ENCODE measurements around the gene GAGE12E.
"Not testable (repeated sequence)": the region's sequence is repeated elsewhere in the genome, so short reads cannot be mapped to it uniquely, and the experiment has no call there.

GAGE12E gene

GRCh38 chrX:49550989-49551388, at the start of gene GAGE12E:
TSS of gene GAGE12E (plus strand) at chrX:49551289. CDS start at chrX:49552444, 1,155 bp downstream.
- not testable (repeated sequence) for H3K4me3 ChIP-seq (ENCODE audit: low read length in 2 of 2); H3K27ac ChIP-seq (ENCODE audit: low read depth in 2 of 2, low read length in 2 of 2); H3K9ac ChIP-seq (ENCODE audit: low read depth in 1 of 2, low read length in 2 of 2); H3K4me1 ChIP-seq (ENCODE audit: control insufficient read depth in 2 of 2, insufficient read depth in 2 of 2, low read length in 2 of 2); H3K9me3 ChIP-seq (ENCODE audit: control insufficient read depth in 2 of 2, low read length in 2 of 2); H3K36me3 ChIP-seq (ENCODE audit: control insufficient read depth in 2 of 2, insufficient read depth in 2 of 2, low read length in 2 of 2); H3K27me3 ChIP-seq (ENCODE audit: control insufficient read depth in 2 of 2, insufficient read depth in 2 of 2, low read length in 2 of 2)

DNA sequence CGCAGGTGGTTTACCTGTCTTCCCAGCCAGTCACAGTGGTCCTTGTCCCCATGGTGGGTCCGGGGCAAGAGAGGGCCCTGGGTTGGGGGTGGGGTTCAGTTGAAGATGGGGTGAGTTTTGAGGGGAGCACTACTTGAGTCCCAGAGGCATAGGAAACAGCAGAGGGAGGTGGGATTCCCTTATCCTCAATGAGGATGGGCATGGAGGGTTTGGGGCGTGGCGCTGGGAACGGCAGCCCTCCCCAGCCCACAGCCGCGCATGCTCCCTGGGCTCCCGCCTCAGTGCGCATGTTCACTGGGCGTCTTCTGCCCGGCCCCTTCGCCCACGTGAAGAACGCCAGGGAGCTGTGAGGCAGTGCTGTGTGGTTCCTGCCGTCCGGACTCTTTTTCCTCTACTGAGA, 19.2 kb upstream of the GAGE12E start, which contains the start of gene GAGE12C:
TSS of gene GAGE12C (plus strand) at position 301 of the 400 bp plus-strand sequence. CDS start 1,155 bp downstream, outside the sequence.
- H3K4me3 ChIP-seq (ENCODE audit: low read length in 2 of 2); H3K27me3 ChIP-seq (ENCODE audit: control insufficient read depth in 2 of 2, insufficient read depth in 2 of 2, low read length in 2 of 2); H3K4me1 ChIP-seq (ENCODE audit: control insufficient read depth in 2 of 2, insufficient read depth in 2 of 2, low read length in 2 of 2); H3K9ac ChIP-seq (ENCODE audit: low read depth in 1 of 2, low read length in 2 of 2); H3K27ac ChIP-seq (ENCODE audit: low read depth in 2 of 2, low read length in 2 of 2); H3K36me3 ChIP-seq (ENCODE audit: control insufficient read depth in 2 of 2, insufficient read depth in 2 of 2, low read length in 2 of 2); H3K9me3 ChIP-seq (ENCODE audit: control insufficient read depth in 2 of 2, low read length in 2 of 2): not testable (repeated sequence)

DNA sequence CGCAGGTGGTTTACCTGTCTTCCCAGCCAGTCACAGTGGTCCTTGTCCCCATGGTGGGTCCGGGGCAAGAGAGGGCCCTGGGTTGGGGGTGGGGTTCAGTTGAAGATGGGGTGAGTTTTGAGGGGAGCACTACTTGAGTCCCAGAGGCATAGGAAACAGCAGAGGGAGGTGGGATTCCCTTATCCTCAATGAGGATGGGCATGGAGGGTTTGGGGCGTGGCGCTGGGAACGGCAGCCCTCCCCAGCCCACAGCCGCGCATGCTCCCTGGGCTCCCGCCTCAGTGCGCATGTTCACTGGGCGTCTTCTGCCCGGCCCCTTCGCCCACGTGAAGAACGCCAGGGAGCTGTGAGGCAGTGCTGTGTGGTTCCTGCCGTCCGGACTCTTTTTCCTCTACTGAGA, 9.7 kb upstream of the GAGE12E start, which contains the start of gene GAGE12D:
TSS of gene GAGE12D (plus strand) at position 301 of the 400 bp plus-strand sequence. CDS start 1,155 bp downstream, outside the sequence.
- not testable (repeated sequence) for H3K9me3 ChIP-seq (ENCODE audit: control insufficient read depth in 2 of 2, low read length in 2 of 2); H3K4me1 ChIP-seq (ENCODE audit: control insufficient read depth in 2 of 2, insufficient read depth in 2 of 2, low read length in 2 of 2); H3K4me3 ChIP-seq (ENCODE audit: low read length in 2 of 2); H3K36me3 ChIP-seq (ENCODE audit: control insufficient read depth in 2 of 2, insufficient read depth in 2 of 2, low read length in 2 of 2); H3K9ac ChIP-seq (ENCODE audit: low read depth in 1 of 2, low read length in 2 of 2); H3K27me3 ChIP-seq (ENCODE audit: control insufficient read depth in 2 of 2, insufficient read depth in 2 of 2, low read length in 2 of 2); H3K27ac ChIP-seq (ENCODE audit: low read depth in 2 of 2, low read length in 2 of 2)

DNA sequence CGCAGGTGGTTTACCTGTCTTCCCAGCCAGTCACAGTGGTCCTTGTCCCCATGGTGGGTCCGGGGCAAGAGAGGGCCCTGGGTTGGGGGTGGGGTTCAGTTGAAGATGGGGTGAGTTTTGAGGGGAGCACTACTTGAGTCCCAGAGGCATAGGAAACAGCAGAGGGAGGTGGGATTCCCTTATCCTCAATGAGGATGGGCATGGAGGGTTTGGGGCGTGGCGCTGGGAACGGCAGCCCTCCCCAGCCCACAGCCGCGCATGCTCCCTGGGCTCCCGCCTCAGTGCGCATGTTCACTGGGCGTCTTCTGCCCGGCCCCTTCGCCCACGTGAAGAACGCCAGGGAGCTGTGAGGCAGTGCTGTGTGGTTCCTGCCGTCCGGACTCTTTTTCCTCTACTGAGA, 9.5 kb downstream of the GAGE12E start, which contains the start of gene GAGE12F:
TSS of gene GAGE12F (plus strand) at position 301 of the 400 bp plus-strand sequence. CDS start 1,155 bp downstream, outside the sequence.
- H3K36me3 ChIP-seq (ENCODE audit: control insufficient read depth in 2 of 2, insufficient read depth in 2 of 2, low read length in 2 of 2); H3K4me1 ChIP-seq (ENCODE audit: control insufficient read depth in 2 of 2, insufficient read depth in 2 of 2, low read length in 2 of 2); H3K27ac ChIP-seq (ENCODE audit: low read depth in 2 of 2, low read length in 2 of 2); H3K9ac ChIP-seq (ENCODE audit: low read depth in 1 of 2, low read length in 2 of 2); H3K4me3 ChIP-seq (ENCODE audit: low read length in 2 of 2); H3K27me3 ChIP-seq (ENCODE audit: control insufficient read depth in 2 of 2, insufficient read depth in 2 of 2, low read length in 2 of 2); H3K9me3 ChIP-seq (ENCODE audit: control insufficient read depth in 2 of 2, low read length in 2 of 2): not testable (repeated sequence)

- H3K9ac ChIP-seq (ENCODE audit: low read depth in 1 of 2, low read length in 2 of 2); H3K36me3 ChIP-seq (ENCODE audit: control insufficient read depth in 2 of 2, insufficient read depth in 2 of 2, low read length in 2 of 2); H3K27ac ChIP-seq (ENCODE audit: low read depth in 2 of 2, low read length in 2 of 2); H3K4me1 ChIP-seq (ENCODE audit: control insufficient read depth in 2 of 2, insufficient read depth in 2 of 2, low read length in 2 of 2); H3K9me3 ChIP-seq (ENCODE audit: control insufficient read depth in 2 of 2, low read length in 2 of 2); H3K4me3 ChIP-seq (ENCODE audit: low read length in 2 of 2); H3K27me3 ChIP-seq (ENCODE audit: control insufficient read depth in 2 of 2, insufficient read depth in 2 of 2, low read length in 2 of 2): not testable (repeated sequence)
Observed at GRCh38 chrX:49568728-49569127, 17.6 kb downstream of the GAGE12E start.

- not testable (repeated sequence) for H3K4me3 ChIP-seq (ENCODE audit: low read length in 2 of 2); H3K9ac ChIP-seq (ENCODE audit: low read depth in 1 of 2, low read length in 2 of 2); H3K27me3 ChIP-seq (ENCODE audit: control insufficient read depth in 2 of 2, insufficient read depth in 2 of 2, low read length in 2 of 2)
Observed at GRCh38 chrX:49569152-49569551, 18.1 kb downstream of the GAGE12E start.

DNA sequence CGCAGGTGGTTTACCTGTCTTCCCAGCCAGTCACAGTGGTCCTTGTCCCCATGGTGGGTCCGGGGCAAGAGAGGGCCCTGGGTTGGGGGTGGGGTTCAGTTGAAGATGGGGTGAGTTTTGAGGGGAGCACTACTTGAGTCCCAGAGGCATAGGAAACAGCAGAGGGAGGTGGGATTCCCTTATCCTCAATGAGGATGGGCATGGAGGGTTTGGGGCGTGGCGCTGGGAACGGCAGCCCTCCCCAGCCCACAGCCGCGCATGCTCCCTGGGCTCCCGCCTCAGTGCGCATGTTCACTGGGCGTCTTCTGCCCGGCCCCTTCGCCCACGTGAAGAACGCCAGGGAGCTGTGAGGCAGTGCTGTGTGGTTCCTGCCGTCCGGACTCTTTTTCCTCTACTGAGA, 19.0 kb downstream of the GAGE12E start, which contains the start of gene GAGE12G:
TSS of gene GAGE12G (plus strand) at position 301 of the 400 bp plus-strand sequence. CDS start 1,155 bp downstream, outside the sequence.
- H3K27me3 ChIP-seq (ENCODE audit: control insufficient read depth in 2 of 2, insufficient read depth in 2 of 2, low read length in 2 of 2); H3K9me3 ChIP-seq (ENCODE audit: control insufficient read depth in 2 of 2, low read length in 2 of 2); H3K4me3 ChIP-seq (ENCODE audit: low read length in 2 of 2); H3K27ac ChIP-seq (ENCODE audit: low read depth in 2 of 2, low read length in 2 of 2); H3K36me3 ChIP-seq (ENCODE audit: control insufficient read depth in 2 of 2, insufficient read depth in 2 of 2, low read length in 2 of 2); H3K4me1 ChIP-seq (ENCODE audit: control insufficient read depth in 2 of 2, insufficient read depth in 2 of 2, low read length in 2 of 2); H3K9ac ChIP-seq (ENCODE audit: low read depth in 1 of 2, low read length in 2 of 2): not testable (repeated sequence)

More at GRCh38 chrX:49569152-49569551, 18.1 kb downstream of the GAGE12E start:
- not testable (repeated sequence) for H3K36me3 ChIP-seq (ENCODE audit: control insufficient read depth in 2 of 2, insufficient read depth in 2 of 2, low read length in 2 of 2); H3K27ac ChIP-seq (ENCODE audit: low read depth in 2 of 2, low read length in 2 of 2); H3K4me1 ChIP-seq (ENCODE audit: control insufficient read depth in 2 of 2, insufficient read depth in 2 of 2, low read length in 2 of 2); H3K9me3 ChIP-seq (ENCODE audit: control insufficient read depth in 2 of 2, low read length in 2 of 2)

DNA sequence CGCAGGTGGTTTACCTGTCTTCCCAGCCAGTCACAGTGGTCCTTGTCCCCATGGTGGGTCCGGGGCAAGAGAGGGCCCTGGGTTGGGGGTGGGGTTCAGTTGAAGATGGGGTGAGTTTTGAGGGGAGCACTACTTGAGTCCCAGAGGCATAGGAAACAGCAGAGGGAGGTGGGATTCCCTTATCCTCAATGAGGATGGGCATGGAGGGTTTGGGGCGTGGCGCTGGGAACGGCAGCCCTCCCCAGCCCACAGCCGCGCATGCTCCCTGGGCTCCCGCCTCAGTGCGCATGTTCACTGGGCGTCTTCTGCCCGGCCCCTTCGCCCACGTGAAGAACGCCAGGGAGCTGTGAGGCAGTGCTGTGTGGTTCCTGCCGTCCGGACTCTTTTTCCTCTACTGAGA, 28.6 kb downstream of the GAGE12E start, which contains the start of gene GAGE12H:
TSS of gene GAGE12H (plus strand) at position 301 of the 400 bp plus-strand sequence. CDS start 1,155 bp downstream, outside the sequence.
- not testable (repeated sequence) for H3K9ac ChIP-seq (ENCODE audit: low read depth in 1 of 2, low read length in 2 of 2); H3K36me3 ChIP-seq (ENCODE audit: control insufficient read depth in 2 of 2, insufficient read depth in 2 of 2, low read length in 2 of 2); H3K9me3 ChIP-seq (ENCODE audit: control insufficient read depth in 2 of 2, low read length in 2 of 2); H3K4me1 ChIP-seq (ENCODE audit: control insufficient read depth in 2 of 2, insufficient read depth in 2 of 2, low read length in 2 of 2); H3K27me3 ChIP-seq (ENCODE audit: control insufficient read depth in 2 of 2, insufficient read depth in 2 of 2, low read length in 2 of 2); H3K27ac ChIP-seq (ENCODE audit: low read depth in 2 of 2, low read length in 2 of 2); H3K4me3 ChIP-seq (ENCODE audit: low read length in 2 of 2)

- not testable (repeated sequence) for H3K36me3 ChIP-seq (ENCODE audit: control insufficient read depth in 2 of 2, insufficient read depth in 2 of 2, low read length in 2 of 2); H3K27me3 ChIP-seq (ENCODE audit: control insufficient read depth in 2 of 2, insufficient read depth in 2 of 2, low read length in 2 of 2); H3K4me1 ChIP-seq (ENCODE audit: control insufficient read depth in 2 of 2, insufficient read depth in 2 of 2, low read length in 2 of 2); H3K9me3 ChIP-seq (ENCODE audit: control insufficient read depth in 2 of 2, low read length in 2 of 2); H3K4me3 ChIP-seq (ENCODE audit: low read length in 2 of 2); H3K27ac ChIP-seq (ENCODE audit: low read depth in 2 of 2, low read length in 2 of 2); H3K9ac ChIP-seq (ENCODE audit: low read depth in 1 of 2, low read length in 2 of 2)
Observed at GRCh38 chrX:49589196-49589595, 38.1 kb downstream of the GAGE12E start, which contains the start of gene GAGE2A. TSS of gene GAGE2A (plus strand) at chrX:49589496. CDS start at chrX:49590651, 1,155 bp downstream.

GRCh38 chrX:49589769-49590478, 38.8 kb downstream of the GAGE12E start:
- H3K4me1 ChIP-seq (ENCODE audit: control insufficient read depth in 2 of 2, insufficient read depth in 2 of 2, low read length in 2 of 2); H3K9ac ChIP-seq (ENCODE audit: low read depth in 1 of 2, low read length in 2 of 2); H3K4me3 ChIP-seq (ENCODE audit: low read length in 2 of 2); H3K36me3 ChIP-seq (ENCODE audit: control insufficient read depth in 2 of 2, insufficient read depth in 2 of 2, low read length in 2 of 2); H3K9me3 ChIP-seq (ENCODE audit: control insufficient read depth in 2 of 2, low read length in 2 of 2); H3K27ac ChIP-seq (ENCODE audit: low read depth in 2 of 2, low read length in 2 of 2); H3K27me3 ChIP-seq (ENCODE audit: control insufficient read depth in 2 of 2, insufficient read depth in 2 of 2, low read length in 2 of 2): not testable (repeated sequence)

Measured in mucosa of rectum (tissue), 2 donors.